ENCODE measurements around the gene ANKRD30B. TPM values are rescaled to one million over a fixed set of nuclear protein-coding genes. Genes with fewer than 3 reads are reported as not detected.
"Not testable (repeated sequence)": the region's sequence is repeated elsewhere in the genome, so short reads cannot be mapped to it uniquely, and the experiment has no call there.

Gene ANKRD30B
- not detected for total RNA-seq (2021; fragmentation: NEBNext Ultra II Directional; extraction: Animal tissue kit (Norgen Biotek cat#: 25700))
- long read RNA-seq, partial matches to known transcripts: 0 of 1 reads
- long read RNA-seq, other reads (novel, unspliced or antisense): 1 of 1 reads

- H3K27ac Mint-ChIP-seq: no peak within 1 kb of the TSS
- TF ChIP-seq CTCF (IDR thresholded peaks at IDR 0.05): no peak
- DNase-seq: no peak
- no peak within 1 kb of the TSS for H3K4me3 Mint-ChIP-seq
- H3K9me3 Mint-ChIP-seq: peaks cover 23% of the 10 kb centered on the region
- no peaks in the 10 kb centered on the region for H3K4me1 Mint-ChIP-seq (ENCODE audit: low read depth)
- no peaks in the 10 kb centered on the region for H3K36me3 Mint-ChIP-seq (ENCODE audit: low read depth)
- H3K27me3 Mint-ChIP-seq (ENCODE audit: insufficient read depth): no peaks in the 10 kb centered on the region; the same call in 1 of the 2 replicates
Observed at GRCh38 chr18:14747513-14748474, at the start of gene ANKRD30B. Gene ANKRD30B, plus strand, starts transcription at chr18:14748172. Its CDS starts 248 bp downstream, at chr18:14748420.

- not testable (repeated sequence) for H3K27ac Mint-ChIP-seq; DNase-seq; H3K36me3 Mint-ChIP-seq (ENCODE audit: low read depth); H3K4me1 Mint-ChIP-seq (ENCODE audit: low read depth); H3K27me3 Mint-ChIP-seq (ENCODE audit: insufficient read depth); H3K4me3 Mint-ChIP-seq
- peaks cover 33% of the 10 kb centered on the region for H3K9me3 Mint-ChIP-seq
Observed at GRCh38 chr18:14701286-14702040, 46.5 kb upstream of the ANKRD30B start.

- not testable (repeated sequence) for H3K27me3 Mint-ChIP-seq (ENCODE audit: insufficient read depth); H3K36me3 Mint-ChIP-seq (ENCODE audit: low read depth); H3K4me3 Mint-ChIP-seq; DNase-seq; H3K27ac Mint-ChIP-seq; H3K4me1 Mint-ChIP-seq (ENCODE audit: low read depth)
- H3K9me3 Mint-ChIP-seq: peaks cover 18% of the 10 kb centered on the region
Observed at GRCh38 chr18:14709761-14710160, 38.2 kb upstream of the ANKRD30B start.

- DNase-seq; H3K4me1 Mint-ChIP-seq (ENCODE audit: low read depth); H3K27ac Mint-ChIP-seq; H3K36me3 Mint-ChIP-seq (ENCODE audit: low read depth); H3K27me3 Mint-ChIP-seq (ENCODE audit: insufficient read depth); H3K9me3 Mint-ChIP-seq; H3K4me3 Mint-ChIP-seq: not testable (repeated sequence)
Observed at GRCh38 chr18:14721569-14721968, 26.4 kb upstream of the ANKRD30B start.

- DNase-seq; H3K27me3 Mint-ChIP-seq (ENCODE audit: insufficient read depth); H3K27ac Mint-ChIP-seq; H3K4me3 Mint-ChIP-seq; H3K4me1 Mint-ChIP-seq (ENCODE audit: low read depth); H3K36me3 Mint-ChIP-seq (ENCODE audit: low read depth): not testable (repeated sequence)
- peaks cover 25% of the 10 kb centered on the region for H3K9me3 Mint-ChIP-seq
Observed at GRCh38 chr18:14739056-14739455, 8.9 kb upstream of the ANKRD30B start.

GRCh38 chr18:14746897-14747296 lies 1.1 kb upstream of the ANKRD30B start:
- peaks cover 23% of the 10 kb centered on the region for H3K9me3 Mint-ChIP-seq
- no peak overlapping the region for H3K4me3 Mint-ChIP-seq

More at GRCh38 chr18:14746897-14747296, 1.1 kb upstream of the ANKRD30B start:
- H3K36me3 Mint-ChIP-seq (ENCODE audit: low read depth): no peaks in the 10 kb centered on the region
- H3K4me1 Mint-ChIP-seq (ENCODE audit: low read depth): no peaks in the 10 kb centered on the region
- DNase-seq: no peak
- no peaks in the 10 kb centered on the region; the same call in 1 of the 2 replicates for H3K27me3 Mint-ChIP-seq (ENCODE audit: insufficient read depth)
- no peak overlapping the region for H3K27ac Mint-ChIP-seq
- no peak for TF ChIP-seq CTCF (IDR thresholded peaks at IDR 0.05)
